B cell (primary cell): ENCODE measurements around the gene NOL3.

Experiments
- CTCF ChIP-seq: fragments of 200-600 bp; IDR thresholded peaks from one replicate; pipeline ENCODE4 v1.8.0; 2022; ENCODE audit warnings: antibody characterized with exemption, mild to moderate bottlenecking
- EZH2 ChIP-seq: IDR thresholded peaks from 2 replicates; pipeline ENCODE4 v1.6.1; 2012; ENCODE audit warnings: borderline replicate concordance, low read depth, mild to moderate bottlenecking, moderate library complexity, low read length; ENCODE audit not compliant: insufficient read depth, poor library complexity, severe bottlenecking

GRCh38 chr16:67191411-67191994, 21.2 kb downstream of the NOL3 start:
- TF ChIP-seq EZH2: no peak
- TF ChIP-seq CTCF: no peak
